K562 (cell line): Measurements from ENCODE around the gene WSCD2. TPM values are rescaled to one million over a fixed set of nuclear protein-coding genes. Genes with fewer than 3 reads are reported as not detected.

ENCODE experiments used
- ATAC-seq: fragments of 200-7000 bp; cut with Tn5 transposase; 3 replicates; pipeline ENCODE4 v1.9.1; 2020; ENCODE audit warnings: moderate library complexity
- BruUV-seq: library from RNA; stranded (reverse); fragments of 400-500 nt; replicated peaks from 2 replicates; lab custom pipeline; 2021; lab: Mats Ljungman, UMichigan
- CTCF ChIA-PET: fragments of 300-600 bp; formaldehyde crosslinking; extraction: SDS; loops from one replicate; lab custom pipeline; 2021; ENCODE audit warnings: low intra/inter-chr PET ratio; lab: Yijun Ruan, JAX
- POLR2A ChIA-PET: fragments of 300-600, 350-650 bp; sonication (Branson Sonifier 250); formaldehyde crosslinking; extraction: SDS; loops from one replicate; lab custom pipeline; 2021; ENCODE audit warnings: antibody characterized with exemption, inconsistent platforms; lab: Yijun Ruan, JAX
- DNase-seq, 4 experiments: peaks; one replicate each; pipeline versions ENCODE4 v3.0.0 to v3.0.0-alpha.2; 2011 to 2018; ENCODE audit warnings: low spot score in 3 of 4, mixed read lengths in 3 of 4; ENCODE audit errors: extremely low read depth in 1 of 4
- FAIRE-seq: peaks from 2 replicates; lab custom pipeline; 2011; peaks lifted over from hg19 to GRCh38; lab: Jason Lieb, UNC
- H2AFZ ChIP-seq: 2 replicates; pipeline ENCODE4 v1.6.0; 2011; ENCODE audit warnings: low read depth, low read length, control low read depth, inconsistent platforms
- H3K27ac ChIP-seq: fragments of 200-600 bp; 3 replicates; pipeline ENCODE4 v1.8.0; 2011; ENCODE audit warnings: low read depth, mild to moderate bottlenecking, control low read depth, inconsistent platforms, low read length, moderate library complexity, mixed read lengths; ENCODE audit errors: extremely low read depth
- H3K27me3 ChIP-seq, 2 experiments: fragments of 300-600 bp in 1 of 2; 2 replicates in 1 of 2; 3 replicates in 1 of 2; pipeline versions ENCODE4 v1.6.0 to v1.8.0; 2011; ENCODE audit warnings: inconsistent platforms in 2 of 2, low read length in 2 of 2, mild to moderate bottlenecking in 1 of 2, mixed read lengths in 1 of 2, moderate library complexity in 1 of 2; ENCODE audit not compliant: control insufficient read depth in 2 of 2, insufficient read depth in 2 of 2
- H3K36me3 ChIP-seq: fragments of 300-600 bp; 3 replicates; pipeline ENCODE4 v1.8.0; 2011; ENCODE audit warnings: mild to moderate bottlenecking, low read length, inconsistent platforms; ENCODE audit not compliant: control insufficient read depth, insufficient read depth
- H3K4me1 ChIP-seq, 2 experiments: fragments of 200-600 bp in 1 of 2; replicated peaks in 1 of 2; 2 replicates in 1 of 2; 3 replicates in 1 of 2; pipeline versions ENCODE4 v1.5.1 to v1.8.0; 2011; ENCODE audit warnings: inconsistent platforms in 2 of 2, low read length in 2 of 2, mild to moderate bottlenecking in 1 of 2, mixed read lengths in 1 of 2, moderate library complexity in 1 of 2; ENCODE audit not compliant: control insufficient read depth in 2 of 2, insufficient read depth in 2 of 2
- H3K4me2 ChIP-seq: 2 replicates; pipeline ENCODE4 v1.6.1; 2011; ENCODE audit warnings: low read length, control low read depth, inconsistent platforms, mixed read lengths; ENCODE audit not compliant: insufficient read depth
- H3K4me3 ChIP-seq: fragments of 200-600 bp; sonication (generic), shearing (Covaris generic); 2 replicates; pipeline ENCODE4 v1.5.1; 2016; ENCODE audit warnings: control low read depth, inconsistent platforms
- H3K79me2 ChIP-seq: fragments of 200-600 bp; 3 replicates; pipeline ENCODE4 v1.8.0; 2011; ENCODE audit warnings: low read length, inconsistent platforms; ENCODE audit not compliant: control insufficient read depth, insufficient read depth
- H3K9ac ChIP-seq, 2 experiments: 2 replicates each; pipeline versions ENCODE4 v1.6.0 to v1.6.1; 2011; ENCODE audit warnings: low read depth in 2 of 2, low read length in 2 of 2, control low read depth in 1 of 2, inconsistent platforms in 1 of 2, mild to moderate bottlenecking in 1 of 2, mixed read lengths in 1 of 2; ENCODE audit not compliant: insufficient read depth in 1 of 2
- H3K9me1 ChIP-seq: one replicate; pipeline ENCODE4 v1.6.0; 2011; ENCODE audit warnings: inconsistent platforms, mild to moderate bottlenecking, low read length, moderate library complexity; ENCODE audit not compliant: control insufficient read depth, insufficient read depth
- H3K9me3 ChIP-seq: replicated peaks from 2 replicates; pipeline ENCODE4 v1.5.1; 2011; ENCODE audit warnings: low read depth, low read length, inconsistent platforms; ENCODE audit not compliant: control insufficient read depth, insufficient read depth
- H4K20me1 ChIP-seq: replicated peaks from 2 replicates; pipeline ENCODE4 v1.6.1; 2011; ENCODE audit warnings: low read length, inconsistent platforms, mixed read lengths; ENCODE audit not compliant: control insufficient read depth, insufficient read depth
- ARHGAP35 ChIP-seq: fragments of 450-650 bp; IDR thresholded peaks from 2 replicates; pipeline ENCODE4 v1.6.1; 2018; ENCODE audit not compliant: partially characterized antibody
- ASH1L ChIP-seq: fragments of 450-650 bp; IDR thresholded peaks from 2 replicates; pipeline ENCODE4 v1.6.1; 2018; ENCODE audit warnings: borderline replicate concordance, mild to moderate bottlenecking, low read depth; ENCODE audit not compliant: partially characterized antibody
- DDX20 ChIP-seq: fragments of 450-650 bp; IDR thresholded peaks from 2 replicates; pipeline ENCODE4 v1.6.1; 2016; ENCODE audit warnings: missing genetic modification characterization, low read depth, mild to moderate bottlenecking, missing compliant biosample characterization, moderate library complexity
- HDGF ChIP-seq: fragments of 450-650 bp; IDR thresholded peaks from 2 replicates; pipeline ENCODE4 v1.6.1; 2016
- NFYB ChIP-seq: IDR thresholded peaks from 2 replicates; pipeline ENCODE4 v1.6.1; 2011; ENCODE audit warnings: mild to moderate bottlenecking, moderate library complexity; ENCODE audit not compliant: insufficient read length; ENCODE audit errors: extremely low read depth
- NRF1 ChIP-seq, 2 experiments: fragments of 450-650 bp; IDR thresholded peaks in 1 of 2; conservative IDR thresholded peaks in 1 of 2; 2 replicates each; pipeline ENCODE4 v1.6.1; 2014; ENCODE audit warnings: mild to moderate bottlenecking in 2 of 2
- PTBP1 ChIP-seq: fragments of 200-400 bp; formaldehyde crosslinking; IDR thresholded peaks from 2 replicates; pipeline ENCODE4 v1.6.1; 2017; ENCODE audit warnings: low read depth, low read length
- RAD51 ChIP-seq: fragments of 450-650 bp; IDR thresholded peaks from 2 replicates; pipeline ENCODE4 v1.7.1; 2016; ENCODE audit warnings: low read depth, mild to moderate bottlenecking, borderline replicate concordance
- RBM34 ChIP-seq: fragments of 200-400 bp; formaldehyde crosslinking; IDR thresholded peaks from 2 replicates; pipeline ENCODE4 v1.6.1; 2018; ENCODE audit warnings: low read length, borderline replicate concordance; ENCODE audit not compliant: insufficient read depth
- TCF7 ChIP-seq: sonication (generic); IDR thresholded peaks from 2 replicates; pipeline ENCODE4 v1.6.1; 2016; ENCODE audit warnings: antibody characterized with exemption, borderline replicate concordance
- USF2 ChIP-seq: sonication (generic); formaldehyde crosslinking; IDR thresholded peaks from 2 replicates; pipeline ENCODE4 v1.5.0; 2020; ENCODE audit warnings: missing genetic modification reagents
- ZNF445 ChIP-seq: fragments of 250-450 bp; sonication (Bioruptor Pico); IDR thresholded peaks from 2 replicates; pipeline ENCODE4 v1.4.0; 2020; ENCODE audit warnings: low read depth, mild to moderate bottlenecking, moderate library complexity
- WGBS: fragments of 100-300 bp; shearing (Covaris generic); methylation state at CpG from one replicate; pipeline ENCODE4 v1.1.6; 2016; ENCODE audit warnings: low coverage, mixed read lengths; ENCODE audit not compliant: insufficient coverage; ENCODE audit errors: missing lambda C conversion rate; 5-methylcytosine and 5-hydroxymethylcytosine counted together
- in situ Hi-C: fragments of 300-500 bp; cut with MboI; formaldehyde crosslinking; loops from 4 replicates; pipeline ENCODE4 v1.15.0; 2018; ENCODE audit warnings: inconsistent platforms, mixed read lengths
- intact Hi-C: fragments of 100-400 bp; cut with micrococcal nuclease; formaldehyde crosslinking; loops from 2 replicates; pipeline ENCODE4 v1.14.2; 2022
- polyA plus RNA-seq, 8 experiments: library from polyadenylated mRNA; depleted of rRNA in 4 of 8; stranded (reverse) in 5 of 8; unstranded in 3 of 8; fragments of >200 nt; fragmentation: Nextera tagmentation in 2 of 8; fragmentation: Illumina TruSeq in 1 of 8; extraction: Ambion mirVana in 2 of 8; extraction: Trizol in 1 of 8; gene quantifications; 2 replicates each; pipeline versions ENCODE4 v1.2.1 to v1.2.3, GENCODE V29; 2011 to 2014; ENCODE audit warnings: inconsistent platforms in 1 of 8, missing spikeins in 1 of 8
- total RNA-seq, 7 experiments: library from RNA; depleted of rRNA in 6 of 7; stranded (reverse); fragments of >200 nt in 6 of 7; fragmentation: Illumina TruSeq in 2 of 7; extraction: Trizol in 2 of 7; gene quantifications; 2 replicates each; pipeline versions ENCODE4 v1.2.1 to v1.2.3, GENCODE V29; 2011 to 2021; ENCODE audit warnings: low replicate concordance in 1 of 7

Gene WSCD2
- total and polyA plus RNA-seq, 9 of the 15 experiments (the other 6 are each of a cell fraction or from before 2014, with no cell fraction given), result 0.72 to 14.1 (median 4.0) TPM

- TF ChIP-seq NRF1 (conservative IDR thresholded peaks at IDR 0.05 in 1 of 2, IDR thresholded peaks at IDR 0.05 in 1 of 2) (peak; percentile 29 to 51; a peak in 3 of 4 replicates), TCF7 (no peak), HDGF (0 out of 2 replicates have a peak, but pooled peaks have one; percentile 83)
Measured at GRCh38 chr12:108129017-108129812, at the start of gene WSCD2 (continued).

- H3K9ac ChIP-seq, result no peak overlapping the region
- TF ChIP-seq ZNF445 (CRISPR knock-in tag), result no peak
- no peak for TF ChIP-seq ARHGAP35
- TF ChIP-seq USF2 (CRISPR knock-in tag), result peak; percentile 72
- TF ChIP-seq RBM34, result no peak
- TF ChIP-seq PTBP1, result no peak
- no peak for TF ChIP-seq DDX20 (tag)
- peak; percentile 69 for TF ChIP-seq NFYB
- no peak for TF ChIP-seq ASH1L
- TF ChIP-seq RAD51, result peak; percentile 50; the same call in 1 of the 2 replicates
- ChIA-PET POLR2A (interaction anchor here (0.6 kb wide), 1 partner anchor 160 kb away, joined by 3 read pairs; no protein-coding TSS in a partner anchor), CTCF (no interaction called here)
- H3K4me3 ChIP-seq, result no peak overlapping the region
- ATAC-seq (peak; percentile 72), DNase-seq (peak in 3 of 4 experiments; percentile 53 to 63 (median 60)), FAIRE-seq (no peak)
- in situ Hi-C loops, result no loop called here
- H3K9me1 ChIP-seq, result no peaks in the 10 kb centered on the region
- H3K9me3 ChIP-seq, result no peaks in the 10 kb centered on the region
- H3K4me1 ChIP-seq, result no peaks in the 10 kb centered on the region
- intact Hi-C loops, result no loop called here
- peaks cover 2 to 19% of the 10 kb centered on the region in 2 experiments; a peak in 4 of 5 replicates for H3K27me3 ChIP-seq
- no TSS peak for BruUV-seq
- 0% methylated on average over 1 of the region's 1 CpG for WGBS
- no peaks in the 10 kb centered on the region for H3K36me3 ChIP-seq
- no peak overlapping the region for H3K27ac ChIP-seq
- no peaks in the 10 kb centered on the region for H3K79me2 ChIP-seq
- H4K20me1 ChIP-seq, result no peaks in the 10 kb centered on the region
- no peak overlapping the region for H3K4me2 ChIP-seq
- H2AFZ ChIP-seq, result no peak overlapping the region
Measured at GRCh38 chr12:108079721-108080120, 49.4 kb upstream of the WSCD2 start.
